Measurements from ENCODE around the gene DDIT4. TPM values are rescaled to one million over a fixed set of nuclear protein-coding genes. Genes with fewer than 3 reads are reported as not detected.

The DDIT4 gene
- total and polyA plus RNA-seq, 9 of the 15 experiments (the other 6 are each of a cell fraction or from before 2014, with no cell fraction given), result 8.2 to 675 (median 159) TPM

DNA sequence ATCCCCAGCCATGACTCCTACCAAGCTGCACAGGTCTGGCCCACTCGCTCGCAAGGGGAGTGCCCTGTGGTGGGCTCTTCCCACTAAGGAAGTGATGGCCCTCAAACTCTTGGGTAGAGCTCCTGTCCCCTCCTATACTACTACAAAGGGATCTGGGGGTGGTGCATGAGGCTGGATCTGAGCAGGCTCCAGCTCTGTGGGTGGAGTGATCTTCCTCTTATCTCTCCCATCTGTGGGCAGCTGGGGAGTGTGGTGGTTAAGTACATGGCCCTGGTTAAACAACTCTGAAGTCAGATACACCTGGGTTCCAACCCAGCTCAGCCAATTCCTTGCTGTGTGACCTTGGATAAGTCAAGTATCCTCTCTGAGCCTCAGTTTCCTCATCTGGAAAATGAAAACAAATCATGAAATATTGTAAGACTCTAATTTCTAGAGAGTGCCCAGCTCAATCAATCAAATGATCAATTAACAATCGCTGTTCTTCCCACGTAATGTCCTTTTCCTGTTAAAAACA, 17.4 kb downstream of the DDIT4 start (continued):
- TF ChIP-seq, protein P1, sequence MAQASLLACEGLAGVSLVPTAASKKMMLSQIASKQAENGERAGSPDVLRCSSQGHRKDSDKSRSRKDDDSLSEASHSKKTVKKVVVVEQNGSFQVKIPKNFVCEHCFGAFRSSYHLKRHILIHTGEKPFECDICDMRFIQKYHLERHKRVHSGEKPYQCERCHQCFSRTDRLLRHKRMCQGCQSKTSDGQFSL (CRISPR knock-in tag; IDR thresholded peaks at IDR 0.05), result no peak
- TF ChIP-seq, protein P1 (tag; IDR thresholded peaks at IDR 0.05), result 0 out of 4 replicates have a peak, but pooled peaks of 1 of the 2 experiments have one; percentile 1
- no peak for TF ChIP-seq GTF2E2 (tag; IDR thresholded peaks at IDR 0.05)
- TF ChIP-seq, protein P2, sequence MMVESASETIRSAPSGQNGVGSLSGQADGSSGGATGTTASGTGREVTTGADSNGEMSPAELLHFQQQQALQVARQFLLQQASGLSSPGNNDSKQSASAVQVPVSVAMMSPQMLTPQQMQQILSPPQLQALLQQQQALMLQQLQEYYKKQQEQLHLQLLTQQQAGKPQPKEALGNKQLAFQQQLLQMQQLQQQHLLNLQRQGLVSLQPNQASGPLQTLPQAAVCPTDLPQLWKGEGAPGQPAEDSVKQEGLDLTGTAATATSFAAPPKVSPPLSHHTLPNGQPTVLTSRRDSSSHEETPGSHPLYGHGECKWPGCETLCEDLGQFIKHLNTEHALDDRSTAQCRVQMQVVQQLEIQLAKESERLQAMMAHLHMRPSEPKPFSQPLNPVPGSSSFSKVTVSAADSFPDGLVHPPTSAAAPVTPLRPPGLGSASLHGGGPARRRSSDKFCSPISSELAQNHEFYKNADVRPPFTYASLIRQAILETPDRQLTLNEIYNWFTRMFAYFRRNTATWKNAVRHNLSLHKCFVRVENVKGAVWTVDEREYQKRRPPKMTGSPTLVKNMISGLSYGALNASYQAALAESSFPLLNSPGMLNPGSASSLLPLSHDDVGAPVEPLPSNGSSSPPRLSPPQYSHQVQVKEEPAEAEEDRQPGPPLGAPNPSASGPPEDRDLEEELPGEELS (CRISPR knock-in tag; IDR thresholded peaks at IDR 0.05; ENCODE audit: borderline replicate concordance), result no peak
- TF ChIP-seq SMARCA5 (IDR thresholded peaks at IDR 0.05), result peak; percentile 76; the same call in 1 of the 2 replicates
- no peak for TF ChIP-seq ZNF174 (CRISPR knock-in tag; IDR thresholded peaks at IDR 0.05)
- peak; percentile 88 for TF ChIP-seq MYNN (IDR thresholded peaks at IDR 0.05)
- TF ChIP-seq MYNN (CRISPR knock-in tag; IDR thresholded peaks at IDR 0.05), result no peak
- TF ChIP-seq, protein P3, sequence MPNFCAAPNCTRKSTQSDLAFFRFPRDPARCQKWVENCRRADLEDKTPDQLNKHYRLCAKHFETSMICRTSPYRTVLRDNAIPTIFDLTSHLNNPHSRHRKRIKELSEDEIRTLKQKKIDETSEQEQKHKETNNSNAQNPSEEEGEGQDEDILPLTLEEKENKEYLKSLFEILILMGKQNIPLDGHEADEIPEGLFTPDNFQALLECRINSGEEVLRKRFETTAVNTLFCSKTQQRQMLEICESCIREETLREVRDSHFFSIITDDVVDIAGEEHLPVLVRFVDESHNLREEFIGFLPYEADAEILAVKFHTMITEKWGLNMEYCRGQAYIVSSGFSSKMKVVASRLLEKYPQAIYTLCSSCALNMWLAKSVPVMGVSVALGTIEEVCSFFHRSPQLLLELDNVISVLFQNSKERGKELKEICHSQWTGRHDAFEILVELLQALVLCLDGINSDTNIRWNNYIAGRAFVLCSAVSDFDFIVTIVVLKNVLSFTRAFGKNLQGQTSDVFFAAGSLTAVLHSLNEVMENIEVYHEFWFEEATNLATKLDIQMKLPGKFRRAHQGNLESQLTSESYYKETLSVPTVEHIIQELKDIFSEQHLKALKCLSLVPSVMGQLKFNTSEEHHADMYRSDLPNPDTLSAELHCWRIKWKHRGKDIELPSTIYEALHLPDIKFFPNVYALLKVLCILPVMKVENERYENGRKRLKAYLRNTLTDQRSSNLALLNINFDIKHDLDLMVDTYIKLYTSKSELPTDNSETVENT (CRISPR knock-in tag; IDR thresholded peaks at IDR 0.05), result peak; percentile 4; the same call in 1 of the 2 replicates
- TF ChIP-seq GATAD2A (IDR thresholded peaks at IDR 0.05), result peak; percentile 92
- TF ChIP-seq, protein P4, sequence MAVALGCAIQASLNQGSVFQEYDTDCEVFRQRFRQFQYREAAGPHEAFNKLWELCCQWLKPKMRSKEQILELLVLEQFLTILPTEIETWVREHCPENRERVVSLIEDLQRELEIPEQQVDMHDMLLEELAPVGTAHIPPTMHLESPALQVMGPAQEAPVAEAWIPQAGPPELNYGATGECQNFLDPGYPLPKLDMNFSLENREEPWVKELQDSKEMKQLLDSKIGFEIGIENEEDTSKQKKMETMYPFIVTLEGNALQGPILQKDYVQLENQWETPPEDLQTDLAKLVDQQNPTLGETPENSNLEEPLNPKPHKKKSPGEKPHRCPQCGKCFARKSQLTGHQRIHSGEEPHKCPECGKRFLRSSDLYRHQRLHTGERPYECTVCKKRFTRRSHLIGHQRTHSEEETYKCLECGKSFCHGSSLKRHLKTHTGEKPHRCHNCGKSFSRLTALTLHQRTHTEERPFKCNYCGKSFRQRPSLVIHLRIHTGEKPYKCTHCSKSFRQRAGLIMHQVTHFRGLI (CRISPR knock-in tag; IDR thresholded peaks at IDR 0.05), result peak; percentile 66; the same call in 1 of the 2 replicates
- peak; percentile 58; the same call in 1 of the 2 replicates for TF ChIP-seq ZNF76 (CRISPR knock-in tag; IDR thresholded peaks at IDR 0.05; ENCODE audit: borderline replicate concordance)
- TF ChIP-seq ZEB2 (IDR thresholded peaks at IDR 0.05), result peak; percentile 40; the same call in 1 of the 2 replicates
- no peak for TF ChIP-seq KLF6 (CRISPR knock-in tag; IDR thresholded peaks at IDR 0.05; ENCODE audit: borderline replicate concordance)
- TF ChIP-seq HDAC2 (IDR thresholded peaks at IDR 0.05), result peak; percentile 91; the same call in 1 of the 2 replicates
- TF ChIP-seq SMAD4 (CRISPR knock-in tag; conservative IDR thresholded peaks at IDR 0.05), result peak; percentile 71
- peak; percentile 17; the same call in 1 of the 2 replicates for TF ChIP-seq TCF3 (CRISPR knock-in tag; IDR thresholded peaks at IDR 0.05)
- TF ChIP-seq, protein P5, sequence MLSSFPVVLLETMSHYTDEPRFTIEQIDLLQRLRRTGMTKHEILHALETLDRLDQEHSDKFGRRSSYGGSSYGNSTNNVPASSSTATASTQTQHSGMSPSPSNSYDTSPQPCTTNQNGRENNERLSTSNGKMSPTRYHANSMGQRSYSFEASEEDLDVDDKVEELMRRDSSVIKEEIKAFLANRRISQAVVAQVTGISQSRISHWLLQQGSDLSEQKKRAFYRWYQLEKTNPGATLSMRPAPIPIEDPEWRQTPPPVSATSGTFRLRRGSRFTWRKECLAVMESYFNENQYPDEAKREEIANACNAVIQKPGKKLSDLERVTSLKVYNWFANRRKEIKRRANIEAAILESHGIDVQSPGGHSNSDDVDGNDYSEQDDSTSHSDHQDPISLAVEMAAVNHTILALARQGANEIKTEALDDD (IDR thresholded peaks at IDR 0.05), result peak; percentile 98
- no peak for TF ChIP-seq NONO (IDR thresholded peaks at IDR 0.05; ENCODE audit: low read depth in 2 of 2, low read length in 1 of 2)
- TF ChIP-seq ETV1 (tag; conservative IDR thresholded peaks at IDR 0.05; ENCODE audit: low read depth), result 0 out of 2 replicates have a peak, but pooled peaks have one; percentile 13
- peak; percentile 75 for TF ChIP-seq L3MBTL2 (IDR thresholded peaks at IDR 0.05)
- TF ChIP-seq ZNF41 (CRISPR knock-in tag; conservative IDR thresholded peaks at IDR 0.05), result no peak
